Bronchial epithelial cell (primary cell): ENCODE results near the gene PCK1. TPM values are rescaled to one million over a fixed set of nuclear protein-coding genes. Genes with fewer than 3 reads are reported as not detected.
A peak's percentile ranks its signal among the peaks of the same experiment; 100 is the strongest.

Experiments
- DNase-seq: peaks from one replicate; pipeline ENCODE4 v3.0.0-alpha.2; 2010; ENCODE audit warnings: low read depth
- FAIRE-seq: peaks from 2 replicates; lab custom pipeline; 2011; peaks lifted over from hg19 to GRCh38; lab: Jason Lieb, UNC
- H3K27me3 ChIP-seq: 2 replicates; pipeline ENCODE4 v1.5.1; 2011; ENCODE audit warnings: low read length; ENCODE audit not compliant: control insufficient read depth, insufficient read depth
- H3K36me3 ChIP-seq: 2 replicates; pipeline ENCODE4 v1.5.1; 2011; ENCODE audit warnings: low read length; ENCODE audit not compliant: control insufficient read depth, insufficient read depth
- H3K4me3 ChIP-seq: 2 replicates; pipeline ENCODE4 v1.5.1; 2011; ENCODE audit warnings: mild to moderate bottlenecking, low read depth, low read length, control low read depth
- CTCF ChIP-seq: IDR thresholded peaks from 2 replicates; pipeline ENCODE4 v1.5.1; 2011; ENCODE audit warnings: mild to moderate bottlenecking, moderate library complexity, low read length, control low read depth, inconsistent platforms; ENCODE audit not compliant: insufficient read depth, severe bottlenecking
- total RNA-seq: library from RNA; depleted of rRNA; stranded (reverse); fragments of >200 nt; gene quantifications from 2 replicates; pipeline ENCODE4 v1.2.1, GENCODE V29; 2014

Gene PCK1
- total RNA-seq, 1 donor from 2014 or later: not detected

GRCh38 chr20:57582029-57582378 is 21.1 kb downstream of the PCK1 start:
- Histone ChIP-seq H3K27me3 (peaks cover 9% of the 10 kb centered on the region), H3K4me3 (no peak overlapping the region)
- FAIRE-seq: no peak

GRCh38 chr20:57582432-57583288 is 21.8 kb downstream of the PCK1 start:
- FAIRE-seq: no peak
- Histone ChIP-seq H3K27me3 (peaks cover 7% of the 10 kb centered on the region), H3K36me3 (no peaks in the 10 kb centered on the region), H3K4me3 (no peak overlapping the region)
- peak; percentile 32 for TF ChIP-seq CTCF
- DNase-seq: peak; percentile 17

More at GRCh38 chr20:57582029-57582378, 21.1 kb downstream of the PCK1 start:
- TF ChIP-seq CTCF: no peak
- H3K36me3 ChIP-seq: no peaks in the 10 kb centered on the region
- no peak for DNase-seq

- H3K27me3 ChIP-seq: peaks cover 7% of the 10 kb centered on the region
Observed at GRCh38 chr20:57583289-57584257, 22.7 kb downstream of the PCK1 start.

GRCh38 chr20:57584768-57585461 is 24.0 kb downstream of the PCK1 start:
- peaks cover 3% of the 10 kb centered on the region for H3K27me3 ChIP-seq
- no peak overlapping the region for H3K4me3 ChIP-seq
- FAIRE-seq (no peak), DNase-seq (no peak)
- no peaks in the 10 kb centered on the region for H3K36me3 ChIP-seq
- no peak for TF ChIP-seq CTCF

More at GRCh38 chr20:57583289-57584257, 22.7 kb downstream of the PCK1 start:
- FAIRE-seq (no peak), DNase-seq (no peak)
- H3K36me3 ChIP-seq: no peaks in the 10 kb centered on the region
- no peak overlapping the region for H3K4me3 ChIP-seq
- no peak for TF ChIP-seq CTCF

GRCh38 chr20:57585466-57586213 is 24.7 kb downstream of the PCK1 start:
- no peak for TF ChIP-seq CTCF
- DNase-seq: no peak
- H3K27me3 ChIP-seq: peaks cover 3% of the 10 kb centered on the region
- H3K4me3 ChIP-seq: no peak overlapping the region
- H3K36me3 ChIP-seq: no peaks in the 10 kb centered on the region
- no peak for FAIRE-seq
